RWPE2 (cell line): Measurements from ENCODE around the gene RAX2.

ENCODE experiments used
- ATAC-seq: fragments of 200-7000 bp; cut with Tn5 transposase; 3 replicates; pipeline ENCODE4 v1.9.1; 2021; ENCODE audit warnings: low read depth
- DNase-seq: peaks from one replicate; pipeline ENCODE4 v3.0.0-alpha.2; 2020; ENCODE audit warnings: low spot score
- H3K27ac ChIP-seq: fragments of 450-650 bp; 2 replicates; pipeline ENCODE4 v1.5.1; 2017; ENCODE audit warnings: mild to moderate bottlenecking; ENCODE audit not compliant: poor library complexity, severe bottlenecking
- H3K27me3 ChIP-seq: fragments of 250-450 bp; sonication (Bioruptor Pico); 2 replicates; pipeline ENCODE4 v1.5.1; 2021; ENCODE audit warnings: mild to moderate bottlenecking, moderate library complexity; ENCODE audit not compliant: insufficient read depth, poor library complexity, severe bottlenecking
- H3K36me3 ChIP-seq: fragments of 250-450 bp; sonication (Bioruptor Pico); 2 replicates; pipeline ENCODE4 v1.5.1; 2020; ENCODE audit warnings: low read depth, mild to moderate bottlenecking, moderate library complexity
- H3K4me1 ChIP-seq: fragments of 250-450 bp; sonication (Bioruptor Pico); 2 replicates; pipeline ENCODE4 v1.5.1; 2021; ENCODE audit warnings: mild to moderate bottlenecking, moderate library complexity; ENCODE audit not compliant: insufficient read depth, poor library complexity, severe bottlenecking
- H3K4me3 ChIP-seq: fragments of 250-450 bp; sonication (Bioruptor Pico); 2 replicates; pipeline ENCODE4 v1.5.1; 2021; ENCODE audit warnings: mild to moderate bottlenecking, moderate library complexity; ENCODE audit not compliant: severe bottlenecking
- H3K9me3 ChIP-seq: fragments of 250-450 bp; sonication (Bioruptor Pico); 2 replicates; pipeline ENCODE4 v1.5.1; 2021; ENCODE audit warnings: mild to moderate bottlenecking, moderate library complexity; ENCODE audit not compliant: severe bottlenecking
- CTCF ChIP-seq: fragments of 450-650 bp; IDR thresholded peaks from one replicate; pipeline ENCODE4 v1.5.1; 2017; ENCODE audit warnings: mild to moderate bottlenecking, moderate library complexity; ENCODE audit not compliant: poor library complexity, severe bottlenecking

RAX2 gene

GRCh38 chr19:3737487-3738205 lies 34.4 kb downstream of the RAX2 start:
- Histone ChIP-seq H3K4me1 (no peaks in the 10 kb centered on the region), H3K9me3 (no peaks in the 10 kb centered on the region), H3K27me3 (no peaks in the 10 kb centered on the region), H3K27ac (no peak overlapping the region), H3K4me3 (no peak overlapping the region), H3K36me3 (no peaks in the 10 kb centered on the region)
- ATAC-seq: no peak
- TF ChIP-seq CTCF: no peak
- no peak for DNase-seq

GRCh38 chr19:3736106-3736724 lies 35.8 kb downstream of the RAX2 start:
- no peaks in the 10 kb centered on the region for H3K36me3 ChIP-seq
- no peaks in the 10 kb centered on the region for H3K4me1 ChIP-seq
- H3K4me3 ChIP-seq: no peak overlapping the region
- no peak overlapping the region for H3K27ac ChIP-seq
- DNase-seq: no peak
- ATAC-seq: no peak
- no peaks in the 10 kb centered on the region for H3K27me3 ChIP-seq
- no peaks in the 10 kb centered on the region for H3K9me3 ChIP-seq
- TF ChIP-seq CTCF: no peak

GRCh38 chr19:3734310-3734600 lies 37.8 kb downstream of the RAX2 start:
- ATAC-seq (no peak), DNase-seq (no peak)
- H3K27me3 ChIP-seq: no peaks in the 10 kb centered on the region
- H3K36me3 ChIP-seq: no peaks in the 10 kb centered on the region
- no peaks in the 10 kb centered on the region for H3K9me3 ChIP-seq
- no peak overlapping the region for H3K4me3 ChIP-seq
- no peaks in the 10 kb centered on the region for H3K4me1 ChIP-seq
- no peak for TF ChIP-seq CTCF
- H3K27ac ChIP-seq: no peak overlapping the region

- Histone ChIP-seq H3K36me3 (no peaks in the 10 kb centered on the region), H3K4me1 (no peaks in the 10 kb centered on the region), H3K27ac (no peak overlapping the region), H3K27me3 (no peaks in the 10 kb centered on the region), H3K4me3 (no peak overlapping the region), H3K9me3 (no peaks in the 10 kb centered on the region)
- ATAC-seq (no peak), DNase-seq (no peak)
- TF ChIP-seq CTCF: no peak
Measured at GRCh38 chr19:3733549-3734309, 38.3 kb downstream of the RAX2 start.
